ENCODE measurements around the gene PCDHA6. TPM values are rescaled to one million over a fixed set of nuclear protein-coding genes. Genes with fewer than 3 reads are reported as not detected.

The PCDHA6 gene
- total and polyA plus RNA-seq, 2 of the 8 experiments (the other 6 are each of a cell fraction or from before 2014, with no cell fraction given): 0.71 to 7.1 TPM

DNA sequence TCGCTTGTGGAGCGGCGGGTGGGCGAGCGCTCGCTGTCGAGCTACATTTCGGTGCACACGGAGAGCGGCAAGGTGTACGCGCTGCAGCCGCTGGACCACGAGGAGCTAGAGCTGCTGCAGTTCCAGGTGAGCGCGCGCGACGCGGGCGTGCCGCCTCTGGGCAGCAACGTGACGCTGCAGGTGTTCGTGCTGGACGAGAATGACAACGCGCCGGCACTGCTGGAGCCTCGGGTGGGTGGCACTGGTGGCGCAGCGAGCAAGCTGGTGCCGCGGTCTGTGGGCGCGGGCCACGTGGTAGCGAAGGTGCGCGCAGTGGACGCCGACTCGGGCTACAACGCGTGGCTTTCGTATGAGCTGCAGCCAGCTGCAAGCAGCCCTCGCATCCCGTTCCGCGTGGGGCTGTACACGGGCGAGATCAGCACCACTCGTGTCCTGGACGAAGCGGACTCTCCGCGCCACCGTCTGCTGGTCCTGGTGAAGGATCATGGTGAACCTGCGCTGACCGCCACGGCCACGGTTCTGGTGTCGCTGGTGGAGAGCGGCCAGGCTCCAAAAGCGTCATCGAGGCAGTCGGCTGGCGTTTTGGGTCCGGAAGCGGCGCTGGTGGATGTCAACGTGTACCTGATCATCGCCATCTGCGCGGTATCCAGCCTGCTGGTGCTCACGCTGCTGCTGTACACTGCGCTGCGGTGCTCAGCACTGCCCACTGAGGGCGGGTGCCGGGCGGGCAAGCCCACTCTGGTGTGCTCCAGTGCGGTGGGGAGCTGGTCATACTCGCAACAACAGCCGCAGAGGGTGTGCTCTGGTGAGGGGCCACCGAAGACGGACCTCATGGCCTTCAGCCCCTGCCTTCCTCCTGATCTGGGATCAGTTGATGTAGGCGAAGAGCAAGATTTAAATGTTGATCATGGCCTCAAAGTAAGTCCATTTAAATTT is 15.3 kb downstream of the PCDHA6 start:
- H4K20me1 ChIP-seq (replicated peaks in 1 of 2; ENCODE audit: control insufficient read depth in 1 of 2, insufficient read depth in 2 of 2, low read length in 2 of 2): no peaks in the 10 kb centered on the region
- H3K9me3 ChIP-seq (ENCODE audit: insufficient read depth in 2 of 2, low read depth in 1 of 2, low read length in 1 of 2): no peaks in the 10 kb centered on the region; a peak in 1 of 4 replicates
- WGBS, 2 experiments (ENCODE audit: extremely low coverage in 1 of 2, insufficient coverage in 1 of 2, insufficient read length in 1 of 2, insufficient replicate concordance in 2 of 2, low coverage in 1 of 2, low lambda C conversion rate in 2 of 2, missing lambda C conversion rate in 1 of 2): 94% methylated on average over 7 of the region's 87 CpGs; no CpG with 5 or more reads in 1 of the 2 experiments
- H4K91ac ChIP-seq (replicated peaks; ENCODE audit: insufficient read length, low read length): no peak overlapping the region
- no peak overlapping the region for H2AFZ ChIP-seq (ENCODE audit: low read length)
- no peaks in the 10 kb centered on the region for H3K4me1 ChIP-seq (replicated peaks in 1 of 4; ENCODE audit: control insufficient read depth in 3 of 4, insufficient read depth in 4 of 4, low read length in 3 of 4)
- H3K18ac ChIP-seq (ENCODE audit: extremely low read depth, low read length): no peak overlapping the region
- no peak overlapping the region for H4K8ac ChIP-seq (ENCODE audit: extremely low read depth, insufficient read depth, low read length)
- FAIRE-seq (no peak), DNase-seq (ENCODE audit: low read depth in 1 of 2, low spot score in 2 of 2) (no peak)
- no peak overlapping the region for H2BK15ac ChIP-seq (ENCODE audit: low read length)
- H3K27ac ChIP-seq (ENCODE audit: low read depth, low read length): no peak overlapping the region
- H3K4ac ChIP-seq (replicated peaks; ENCODE audit: insufficient read length, low read depth, low read length): no peak overlapping the region
- no peak overlapping the region for H2BK20ac ChIP-seq (ENCODE audit: low read length)
- no peak overlapping the region for H3K4me3 ChIP-seq (ENCODE audit: extremely low read depth in 1 of 4, insufficient read depth in 2 of 4, low read depth in 3 of 4, low read length in 4 of 4)
- no peak overlapping the region for H3K14ac ChIP-seq (ENCODE audit: insufficient read length)
- H3K79me2 ChIP-seq (ENCODE audit: control insufficient read depth in 1 of 2, insufficient read depth in 2 of 2, low read length in 2 of 2): no peaks in the 10 kb centered on the region
- H2BK5ac ChIP-seq (ENCODE audit: low read depth, low read length): no peak overlapping the region
- H3K23me2 ChIP-seq (ENCODE audit: low read depth, low read length): no peaks in the 10 kb centered on the region
- no peak overlapping the region for H4K5ac ChIP-seq (ENCODE audit: insufficient read length, low read depth, low read length)
- ChIA-PET CTCF (ENCODE audit: partially characterized antibody) (interaction anchor here (0.6 to 4.5 kb wide), 10 partner anchors 15 to 207 kb away, joined by 3 to 122 read pairs (median 12); partner anchors contain the start of genes PCDHA11, PCDHA4, PCDHA6 and PCDHB1), POLR2A (ENCODE audit: partially characterized antibody) (interaction anchor here (1.8 kb wide), 1 partner anchor 26 kb away, joined by 10 read pairs; the partner anchor contains the start of gene PCDHA11)
- H3K27me3 ChIP-seq (replicated peaks in 1 of 4; ENCODE audit: control insufficient read depth in 3 of 4, extremely low read depth in 1 of 4, insufficient read depth in 3 of 4, low read length in 3 of 4): no peaks in the 10 kb centered on the region
- H3K56ac ChIP-seq (replicated peaks; ENCODE audit: insufficient read length, low read depth, low read length): no peak overlapping the region
- H2BK12ac ChIP-seq (ENCODE audit: low read depth, low read length): no peak overlapping the region
- no peak overlapping the region for H3K23ac ChIP-seq (ENCODE audit: insufficient read length)
- H3K9ac ChIP-seq (replicated peaks in 1 of 4; ENCODE audit: extremely low read depth in 1 of 4, low read depth in 3 of 4, low read length in 3 of 4): no peak overlapping the region
- H2AK5ac ChIP-seq (ENCODE audit: low read depth, low read length): no peak overlapping the region
- peaks cover 0 to 3% (median 0%) of the 10 kb centered on the region in 4 experiments; a peak in 1 of 8 replicates for H3K36me3 ChIP-seq (ENCODE audit: control insufficient read depth in 2 of 4, insufficient read depth in 4 of 4, low read length in 3 of 4)
- H2BK120ac ChIP-seq (replicated peaks; ENCODE audit: low read depth, low read length): no peak overlapping the region
- no peak overlapping the region for H3K4me2 ChIP-seq (ENCODE audit: insufficient read depth in 1 of 2, low read depth in 2 of 2, low read length in 2 of 2)
- no peaks in the 10 kb centered on the region for H3K79me1 ChIP-seq (ENCODE audit: low read depth, low read length)
- no peak for TF ChIP-seq TCF12 (IDR thresholded peaks at IDR 0.05; ENCODE audit: low read depth, low read length)
- TF ChIP-seq JUND (IDR thresholded peaks at IDR 0.05; ENCODE audit: low read length): no peak
- no peak for TF ChIP-seq TAF1 (IDR thresholded peaks at IDR 0.05; ENCODE audit: low read depth, low read length)
- TF ChIP-seq, protein P1, sequence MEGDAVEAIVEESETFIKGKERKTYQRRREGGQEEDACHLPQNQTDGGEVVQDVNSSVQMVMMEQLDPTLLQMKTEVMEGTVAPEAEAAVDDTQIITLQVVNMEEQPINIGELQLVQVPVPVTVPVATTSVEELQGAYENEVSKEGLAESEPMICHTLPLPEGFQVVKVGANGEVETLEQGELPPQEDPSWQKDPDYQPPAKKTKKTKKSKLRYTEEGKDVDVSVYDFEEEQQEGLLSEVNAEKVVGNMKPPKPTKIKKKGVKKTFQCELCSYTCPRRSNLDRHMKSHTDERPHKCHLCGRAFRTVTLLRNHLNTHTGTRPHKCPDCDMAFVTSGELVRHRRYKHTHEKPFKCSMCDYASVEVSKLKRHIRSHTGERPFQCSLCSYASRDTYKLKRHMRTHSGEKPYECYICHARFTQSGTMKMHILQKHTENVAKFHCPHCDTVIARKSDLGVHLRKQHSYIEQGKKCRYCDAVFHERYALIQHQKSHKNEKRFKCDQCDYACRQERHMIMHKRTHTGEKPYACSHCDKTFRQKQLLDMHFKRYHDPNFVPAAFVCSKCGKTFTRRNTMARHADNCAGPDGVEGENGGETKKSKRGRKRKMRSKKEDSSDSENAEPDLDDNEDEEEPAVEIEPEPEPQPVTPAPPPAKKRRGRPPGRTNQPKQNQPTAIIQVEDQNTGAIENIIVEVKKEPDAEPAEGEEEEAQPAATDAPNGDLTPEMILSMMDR (IDR thresholded peaks at IDR 0.05; ENCODE audit: control extremely low read depth in 1 of 3, insufficient read depth in 1 of 3, low read depth in 1 of 3, low read length in 3 of 3): no peak
- TF ChIP-seq YY1 (IDR thresholded peaks at IDR 0.05; ENCODE audit: low read depth, low read length): no peak
- TF ChIP-seq BACH1 (IDR thresholded peaks at IDR 0.05; ENCODE audit: low read length): no peak
- no peak for TF ChIP-seq HDAC2 (IDR thresholded peaks at IDR 0.05; ENCODE audit: borderline replicate concordance in 1 of 2, low read depth in 2 of 2, low read length in 2 of 2)
- TF ChIP-seq POLR2A (IDR thresholded peaks at IDR 0.05; ENCODE audit: control extremely low read depth in 1 of 2, low read depth in 2 of 2, low read length in 2 of 2): no peak
- no peak for TF ChIP-seq MAFK (IDR thresholded peaks at IDR 0.05; ENCODE audit: low read depth, low read length)
